ENCODE data around the gene CCZ1.
"Not testable (repeated sequence)": the region's sequence is repeated elsewhere in the genome, so short reads cannot be mapped to it uniquely, and the experiment has no call there.

CCZ1 gene

GRCh38 chr7:5931250-5931649 lies 32.7 kb downstream of the CCZ1 start:
- H3K18ac ChIP-seq (ENCODE audit: low read length); H2BK12ac ChIP-seq (ENCODE audit: low read length); H2BK5ac ChIP-seq (ENCODE audit: low read length): not testable (repeated sequence)

GRCh38 chr7:5931905-5932644 lies 33.5 kb downstream of the CCZ1 start:
- not testable (repeated sequence) for H3K4me2 ChIP-seq (ENCODE audit: insufficient read depth, low read length, poor library complexity, severe bottlenecking); H2BK5ac ChIP-seq (ENCODE audit: low read length); H2AFZ ChIP-seq (ENCODE audit: low read length); H3K79me1 ChIP-seq (ENCODE audit: low read depth, low read length); H2BK120ac ChIP-seq (ENCODE audit: low read depth, low read length); H2BK12ac ChIP-seq (ENCODE audit: low read length); H3K23ac ChIP-seq (ENCODE audit: low read depth, low read length, poor library complexity); H3K4ac ChIP-seq (ENCODE audit: low read length); H4K8ac ChIP-seq (ENCODE audit: low read depth, low read length); H3K36me3 ChIP-seq (replicated peaks in 1 of 2; ENCODE audit: control insufficient read depth in 2 of 2, insufficient read depth in 2 of 2, low read length in 2 of 2); H3K9ac ChIP-seq (ENCODE audit: low read depth, low read length, poor library complexity); H3K4me1 ChIP-seq (ENCODE audit: control insufficient read depth in 2 of 2, insufficient read depth in 1 of 2, low read depth in 1 of 2, low read length in 2 of 2); H3K27ac ChIP-seq (replicated peaks; ENCODE audit: low read length); DNase-seq (ENCODE audit: low spot score); H2BK15ac ChIP-seq (ENCODE audit: low read length); H3K9me3 ChIP-seq (replicated peaks in 1 of 2; ENCODE audit: control insufficient read depth in 2 of 2, insufficient read depth in 1 of 2, low read depth in 1 of 2, low read length in 2 of 2); H2AK5ac ChIP-seq (ENCODE audit: low read depth, low read length); H3K27me3 ChIP-seq (ENCODE audit: control insufficient read depth in 3 of 3, insufficient read depth in 3 of 3, low read depth in 1 of 3, low read length in 3 of 3); H3K14ac ChIP-seq (ENCODE audit: low read length); H4K91ac ChIP-seq (ENCODE audit: low read depth, low read length, poor library complexity); H3K18ac ChIP-seq (ENCODE audit: low read length); H3K4me3 ChIP-seq (ENCODE audit: low read length in 2 of 2)
- WGBS, 2 donors (ENCODE audit: extremely low coverage in 2 of 2, insufficient read length in 2 of 2, insufficient replicate concordance in 1 of 2) = no CpG with 5 or more reads among the region's 13 CpGs

More at GRCh38 chr7:5931250-5931649, 32.7 kb downstream of the CCZ1 start:
- not testable (repeated sequence) for H3K4me1 ChIP-seq (ENCODE audit: control insufficient read depth in 2 of 2, insufficient read depth in 1 of 2, low read depth in 1 of 2, low read length in 2 of 2); H3K9me3 ChIP-seq (replicated peaks in 1 of 2; ENCODE audit: control insufficient read depth in 2 of 2, insufficient read depth in 1 of 2, low read depth in 1 of 2, low read length in 2 of 2); H2AK5ac ChIP-seq (ENCODE audit: low read depth, low read length); DNase-seq (ENCODE audit: low spot score); H3K4me3 ChIP-seq (ENCODE audit: low read length in 2 of 2); H3K79me1 ChIP-seq (ENCODE audit: low read depth, low read length); H3K23ac ChIP-seq (ENCODE audit: low read depth, low read length, poor library complexity); H4K8ac ChIP-seq (ENCODE audit: low read depth, low read length); H2BK15ac ChIP-seq (ENCODE audit: low read length); H3K27ac ChIP-seq (replicated peaks; ENCODE audit: low read length); H3K36me3 ChIP-seq (replicated peaks in 1 of 2; ENCODE audit: control insufficient read depth in 2 of 2, insufficient read depth in 2 of 2, low read length in 2 of 2); H3K14ac ChIP-seq (ENCODE audit: low read length); H3K4me2 ChIP-seq (ENCODE audit: insufficient read depth, low read length, poor library complexity, severe bottlenecking); H3K4ac ChIP-seq (ENCODE audit: low read length); H2BK120ac ChIP-seq (ENCODE audit: low read depth, low read length); H3K27me3 ChIP-seq (ENCODE audit: control insufficient read depth in 3 of 3, insufficient read depth in 3 of 3, low read depth in 1 of 3, low read length in 3 of 3); H3K9ac ChIP-seq (ENCODE audit: low read depth, low read length, poor library complexity); H4K91ac ChIP-seq (ENCODE audit: low read depth, low read length, poor library complexity); H2AFZ ChIP-seq (ENCODE audit: low read length)
- WGBS, 2 donors (ENCODE audit: extremely low coverage in 2 of 2, insufficient read length in 2 of 2, insufficient replicate concordance in 1 of 2) = no CpG with 5 or more reads among the region's 14 CpGs

- H3K27ac ChIP-seq (replicated peaks; ENCODE audit: low read length); H3K4me2 ChIP-seq (ENCODE audit: insufficient read depth, low read length, poor library complexity, severe bottlenecking); H3K9me3 ChIP-seq (replicated peaks in 1 of 2; ENCODE audit: control insufficient read depth in 2 of 2, insufficient read depth in 1 of 2, low read depth in 1 of 2, low read length in 2 of 2); H3K4me3 ChIP-seq (ENCODE audit: low read length in 2 of 2); H2BK15ac ChIP-seq (ENCODE audit: low read length); H4K8ac ChIP-seq (ENCODE audit: low read depth, low read length); H3K36me3 ChIP-seq (replicated peaks in 1 of 2; ENCODE audit: control insufficient read depth in 2 of 2, insufficient read depth in 2 of 2, low read length in 2 of 2); H2AK5ac ChIP-seq (ENCODE audit: low read depth, low read length); DNase-seq (ENCODE audit: low spot score); H3K23ac ChIP-seq (ENCODE audit: low read depth, low read length, poor library complexity); H3K14ac ChIP-seq (ENCODE audit: low read length); H3K4ac ChIP-seq (ENCODE audit: low read length); H3K79me1 ChIP-seq (ENCODE audit: low read depth, low read length); H3K9ac ChIP-seq (ENCODE audit: low read depth, low read length, poor library complexity); H2BK12ac ChIP-seq (ENCODE audit: low read length); H3K4me1 ChIP-seq (ENCODE audit: control insufficient read depth in 2 of 2, insufficient read depth in 1 of 2, low read depth in 1 of 2, low read length in 2 of 2); H2BK5ac ChIP-seq (ENCODE audit: low read length); H2BK120ac ChIP-seq (ENCODE audit: low read depth, low read length); H4K91ac ChIP-seq (ENCODE audit: low read depth, low read length, poor library complexity); H3K18ac ChIP-seq (ENCODE audit: low read length); H2AFZ ChIP-seq (ENCODE audit: low read length); H3K27me3 ChIP-seq (ENCODE audit: control insufficient read depth in 3 of 3, insufficient read depth in 3 of 3, low read depth in 1 of 3, low read length in 3 of 3): not testable (repeated sequence)
- WGBS, 2 donors (ENCODE audit: extremely low coverage in 2 of 2, insufficient read length in 2 of 2, insufficient replicate concordance in 1 of 2) = no CpG with 5 or more reads among the region's 17 CpGs
Measured at GRCh38 chr7:5934945-5935450, 36.5 kb downstream of the CCZ1 start.

- H3K4me1 ChIP-seq (ENCODE audit: control insufficient read depth in 2 of 2, insufficient read depth in 1 of 2, low read depth in 1 of 2, low read length in 2 of 2); H2AFZ ChIP-seq (ENCODE audit: low read length); H2BK15ac ChIP-seq (ENCODE audit: low read length); H3K9me3 ChIP-seq (replicated peaks in 1 of 2; ENCODE audit: control insufficient read depth in 2 of 2, insufficient read depth in 1 of 2, low read depth in 1 of 2, low read length in 2 of 2); H3K4me2 ChIP-seq (ENCODE audit: insufficient read depth, low read length, poor library complexity, severe bottlenecking); H2BK120ac ChIP-seq (ENCODE audit: low read depth, low read length); H3K9ac ChIP-seq (ENCODE audit: low read depth, low read length, poor library complexity); H3K36me3 ChIP-seq (replicated peaks in 1 of 2; ENCODE audit: control insufficient read depth in 2 of 2, insufficient read depth in 2 of 2, low read length in 2 of 2); H3K79me1 ChIP-seq (ENCODE audit: low read depth, low read length); H3K14ac ChIP-seq (ENCODE audit: low read length); H3K23ac ChIP-seq (ENCODE audit: low read depth, low read length, poor library complexity); H2BK5ac ChIP-seq (ENCODE audit: low read length); H2AK5ac ChIP-seq (ENCODE audit: low read depth, low read length); H3K27me3 ChIP-seq (ENCODE audit: control insufficient read depth in 3 of 3, insufficient read depth in 3 of 3, low read depth in 1 of 3, low read length in 3 of 3); H3K27ac ChIP-seq (replicated peaks; ENCODE audit: low read length); H4K91ac ChIP-seq (ENCODE audit: low read depth, low read length, poor library complexity); H3K4ac ChIP-seq (ENCODE audit: low read length); H3K18ac ChIP-seq (ENCODE audit: low read length); H2BK12ac ChIP-seq (ENCODE audit: low read length); DNase-seq (ENCODE audit: low spot score); H4K8ac ChIP-seq (ENCODE audit: low read depth, low read length); H3K4me3 ChIP-seq (ENCODE audit: low read length in 2 of 2): not testable (repeated sequence)
- WGBS, 2 donors (ENCODE audit: extremely low coverage in 2 of 2, insufficient read length in 2 of 2, insufficient replicate concordance in 1 of 2) = no CpG with 5 or more reads among the region's 13 CpGs
Measured at GRCh38 chr7:5963205-5963604, 64.7 kb downstream of the CCZ1 start.
